Activated CD8-positive, alpha-beta T cell treated with anti-CD3 and anti-CD28 coated beads, Interleukin-2, amount 10 ng/mL, durations not matched to agents 7 days and 5 days (primary cell): ENCODE results near the gene ALDOA. TPM values are rescaled to one million over a fixed set of nuclear protein-coding genes. Genes with fewer than 3 reads are reported as not detected.
"Not testable (repeated sequence)": the region's sequence is repeated elsewhere in the genome, so short reads cannot be mapped to it uniquely, and the experiment has no call there.

ENCODE experiments used
- ATAC-seq: fragments of 150-1000 bp; cut with Tn5 transposase; one replicate; pipeline ENCODE4 v1.10.0; 2021; ENCODE audit warnings: moderate library complexity
- CTCF ChIA-PET: fragments of 350-600 bp; sonication (Branson Sonifier 250); formaldehyde crosslinking; loops from one replicate; lab custom pipeline; 2021; ENCODE audit warnings: antibody characterized with exemption; lab: Charles Lee
- POLR2A ChIA-PET: fragments of 350-600 bp; sonication (Branson Sonifier 250); formaldehyde crosslinking; loops from one replicate; lab custom pipeline; 2021; ENCODE audit warnings: antibody characterized with exemption; lab: Charles Lee
- DNase-seq: peaks from one replicate; pipeline ENCODE4 v3.0.0-alpha.2; 2020
- H3K27ac Mint-ChIP-seq: one replicate; pipeline ENCODE4 v1.8.0; 2021; ENCODE audit warnings: mild to moderate bottlenecking, mixed read lengths
- H3K27me3 Mint-ChIP-seq: one replicate; pipeline ENCODE4 v1.8.0; 2021; ENCODE audit warnings: low read depth, mixed read lengths
- H3K36me3 Mint-ChIP-seq: one replicate; pipeline ENCODE4 v1.8.0; 2021; ENCODE audit warnings: low read depth, mixed read lengths
- H3K4me1 Mint-ChIP-seq: one replicate; pipeline ENCODE4 v1.8.0; 2021; ENCODE audit warnings: low read depth, mixed read lengths
- H3K4me3 Mint-ChIP-seq: one replicate; pipeline ENCODE4 v1.8.0; 2021; ENCODE audit warnings: mild to moderate bottlenecking, mixed read lengths
- H3K9me3 Mint-ChIP-seq: one replicate; pipeline ENCODE4 v1.8.0; 2022; ENCODE audit warnings: mixed read lengths; ENCODE audit not compliant: insufficient read depth
- total RNA-seq, 2 experiments: library from RNA; stranded (reverse); gene quantifications; one replicate each; pipeline ENCODE4 v1.2.3, GENCODE V29; 2021

Gene ALDOA
- total RNA-seq, 2 experiments from 2014 or later, result 1,738 to 1,843 TPM

DNA sequence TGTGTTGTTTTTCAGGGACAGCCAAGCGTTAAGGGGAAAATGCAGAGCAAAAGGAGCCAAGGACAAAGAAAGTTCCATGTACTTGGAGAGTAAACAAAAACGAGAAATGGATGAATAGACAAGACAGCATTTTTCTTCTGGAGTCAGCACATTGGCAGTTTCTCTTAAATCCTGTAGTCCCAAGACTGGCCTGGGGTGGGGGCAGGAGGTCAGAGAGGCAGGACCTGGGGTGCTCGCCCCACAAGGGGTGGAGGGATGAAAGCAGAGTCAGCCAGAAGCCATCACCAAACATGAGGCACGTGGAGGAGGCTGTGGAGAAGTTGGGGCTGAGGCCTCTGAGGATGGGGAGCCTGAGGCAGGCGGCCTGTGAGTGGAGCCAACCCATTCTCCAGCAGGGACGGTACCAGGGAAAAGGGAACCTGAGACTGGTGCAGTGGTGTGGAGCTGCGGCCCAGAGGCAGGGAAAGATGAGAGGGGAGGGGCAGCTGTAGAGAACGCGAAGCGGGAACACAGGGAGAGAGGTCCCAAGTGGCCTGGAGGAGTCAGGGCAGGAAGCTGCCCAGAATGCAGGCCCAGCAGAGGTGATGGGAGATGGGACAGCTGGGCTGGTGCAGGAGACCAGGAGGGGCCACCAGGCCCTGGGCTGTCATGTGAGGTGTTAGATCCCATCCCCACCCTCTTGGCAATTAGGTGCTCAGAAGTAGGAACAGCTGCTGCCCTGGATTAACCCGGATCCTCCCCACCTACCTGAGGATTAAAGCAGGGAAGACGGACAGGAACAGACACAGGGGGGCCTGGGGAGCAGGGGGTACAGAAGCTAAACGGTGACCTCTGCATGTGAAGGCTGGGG is 37.7 kb upstream of the ALDOA start:
- peaks cover 35% of the 10 kb centered on the region for H3K27me3 Mint-ChIP-seq
- DNase-seq, result no peak
- POLR2A ChIA-PET, result interaction anchor here (1.0 kb wide), 1 partner anchor 179 kb away, joined by 3 read pairs; no protein-coding TSS in a partner anchor

GRCh38 chr16:30028438-30029076 is 37.0 kb upstream of the ALDOA start:
- Mint-ChIP-seq H3K4me1 (peaks cover 11% of the 10 kb centered on the region), H3K36me3 (no peaks in the 10 kb centered on the region), H3K27me3 (peaks cover 35% of the 10 kb centered on the region), H3K27ac (no peak overlapping the region), H3K4me3 (no peak overlapping the region), H3K9me3 (no peaks in the 10 kb centered on the region)
- POLR2A ChIA-PET, result interaction anchor here (1.0 kb wide), 1 partner anchor 180 kb away, joined by 3 read pairs; no protein-coding TSS in a partner anchor
- CTCF ChIA-PET, result no interaction called here
- ATAC-seq (peak; percentile 59), DNase-seq (peak; percentile 61)

More for the DNA sequence above, 37.7 kb upstream of the ALDOA start:
- no peak overlapping the region for H3K27ac Mint-ChIP-seq
- H3K4me1 Mint-ChIP-seq, result peaks cover 11% of the 10 kb centered on the region
- CTCF ChIA-PET, result no interaction called here
- H3K36me3 Mint-ChIP-seq, result no peaks in the 10 kb centered on the region
- ATAC-seq, result no peak
- no peaks in the 10 kb centered on the region for H3K9me3 Mint-ChIP-seq
- H3K4me3 Mint-ChIP-seq, result no peak overlapping the region

DNA sequence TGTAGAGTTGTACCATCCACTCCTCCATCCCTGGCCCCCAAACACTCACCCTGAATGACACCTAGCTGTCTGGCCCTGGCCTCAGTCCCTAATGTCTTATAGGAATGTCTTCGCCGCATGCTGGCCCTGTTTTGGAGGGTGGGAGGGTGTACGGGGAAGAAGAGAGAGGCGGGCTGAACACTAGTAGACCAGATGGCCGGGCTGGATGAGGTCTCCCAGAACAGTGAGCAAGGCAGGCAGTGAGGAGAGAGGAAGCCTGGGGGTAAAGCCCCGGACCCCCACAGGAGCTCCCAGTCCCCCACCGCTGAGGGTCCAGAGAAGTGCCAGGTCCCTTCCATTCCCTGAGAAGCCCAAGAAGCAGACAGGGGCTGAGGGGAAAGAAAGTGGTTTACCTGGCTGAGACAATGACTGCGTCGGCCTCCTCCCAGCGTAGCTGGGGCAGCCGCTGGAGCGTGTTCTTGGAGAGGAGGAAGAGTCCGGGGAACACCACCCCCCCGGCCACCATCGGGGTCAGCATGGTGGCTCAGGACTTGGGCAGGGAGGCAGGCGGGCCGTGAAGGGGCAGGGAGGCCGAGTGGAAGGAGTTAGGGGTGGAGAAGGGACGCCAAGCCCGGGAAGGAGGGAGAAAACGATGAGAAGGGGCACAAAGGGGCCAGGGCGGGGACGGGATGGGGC is 35.4 kb upstream of the ALDOA start:
- ATAC-seq (no peak), DNase-seq (no peak)
- Mint-ChIP-seq H3K4me1 (peaks cover 12% of the 10 kb centered on the region), H3K9me3 (no peaks in the 10 kb centered on the region), H3K4me3 (no peak overlapping the region), H3K36me3 (no peaks in the 10 kb centered on the region), H3K27me3 (peaks cover 39% of the 10 kb centered on the region), H3K27ac (no peak overlapping the region)
- POLR2A ChIA-PET, result no interaction called here
- CTCF ChIA-PET, result interaction anchor here (3.4 kb wide), 1 partner anchor 12 kb away, joined by 44 read pairs; no protein-coding TSS in a partner anchor

DNA sequence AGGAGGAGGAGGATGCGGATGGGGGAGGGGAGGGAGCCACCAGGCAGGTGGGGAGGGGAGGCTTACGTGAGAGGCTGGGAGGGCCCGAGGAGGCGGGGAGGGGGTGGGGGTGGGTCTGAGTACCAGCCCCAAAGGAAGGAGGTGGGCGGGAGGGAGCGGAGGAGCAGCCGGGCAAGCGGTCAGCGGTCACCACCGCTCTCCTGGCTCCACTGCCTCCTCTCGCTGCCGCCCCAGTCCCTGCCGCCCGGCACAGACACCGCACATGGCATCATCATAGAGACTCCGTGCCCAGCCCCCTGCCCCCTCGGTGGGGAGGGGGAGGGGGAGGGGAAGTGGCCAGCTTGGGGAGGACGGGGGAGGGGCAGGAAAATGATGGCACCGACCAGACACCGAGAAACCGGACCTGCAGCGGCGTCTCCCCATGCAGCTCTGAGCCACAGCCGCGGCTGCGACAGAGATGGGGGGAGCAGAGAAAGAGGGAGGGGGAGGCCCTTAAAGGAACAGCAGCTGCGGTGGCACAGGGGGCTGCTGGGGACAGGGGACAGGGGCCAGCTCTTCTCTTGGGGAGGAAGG is 34.6 kb upstream of the ALDOA start, which contains the start of gene TLCD3B:
Gene TLCD3B (minus strand): TSS at position 431 of the 573 bp plus-strand sequence. CDS start 744 bp downstream, outside the sequence.
- DNase-seq (no peak), ATAC-seq (no peak)
- ChIA-PET POLR2A (no interaction called here), CTCF (interaction anchor here (1.1 to 3.4 kb wide), 14 partner anchors 8 to 331 kb away, joined by 3 to 48 read pairs (median 6); partner anchors contain the start of genes ALDOA and C16orf92)
- Mint-ChIP-seq H3K27me3 (peaks cover 42% of the 10 kb centered on the region), H3K4me1 (peaks cover 15% of the 10 kb centered on the region), H3K9me3 (no peaks in the 10 kb centered on the region), H3K4me3 (no peak within 1 kb of the TSS), H3K27ac (no peak within 1 kb of the TSS), H3K36me3 (no peaks in the 10 kb centered on the region)

DNA sequence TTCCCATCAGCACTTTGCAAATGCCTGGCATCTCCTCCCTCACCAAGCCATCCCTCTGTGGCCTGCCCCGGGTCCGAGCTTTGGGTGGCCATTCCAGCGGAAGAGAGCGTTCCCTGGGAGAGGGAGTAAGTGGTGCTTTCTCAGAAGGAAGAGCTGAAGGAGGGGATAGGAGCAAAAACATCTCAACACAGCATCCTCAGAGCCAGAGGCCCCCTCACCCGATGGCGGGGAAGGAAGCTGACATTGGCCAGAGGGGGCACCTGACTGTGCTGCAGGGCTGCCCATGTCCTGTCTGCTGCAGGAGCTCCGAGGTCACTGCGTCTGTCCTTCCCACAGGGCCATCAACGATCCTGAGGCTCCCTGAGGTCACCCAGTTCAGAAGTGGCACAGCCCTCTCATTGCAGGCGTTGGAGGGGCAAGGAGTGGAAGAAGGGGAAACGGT is 34.1 kb upstream of the ALDOA start:
- peaks cover 44% of the 10 kb centered on the region for H3K27me3 Mint-ChIP-seq
- peaks cover 15% of the 10 kb centered on the region for H3K4me1 Mint-ChIP-seq
- H3K27ac Mint-ChIP-seq, result no peak overlapping the region
- no peak overlapping the region for H3K4me3 Mint-ChIP-seq
- POLR2A ChIA-PET, result no interaction called here
- ATAC-seq (no peak), DNase-seq (no peak)
- H3K36me3 Mint-ChIP-seq, result no peaks in the 10 kb centered on the region
- H3K9me3 Mint-ChIP-seq, result no peaks in the 10 kb centered on the region
- CTCF ChIA-PET, result interaction anchor here (0.8 to 3.4 kb wide), 26 partner anchors 8 to 340 kb away, joined by 3 to 48 read pairs (median 5); partner anchors contain the start of genes ALDOA, C16orf92, HIRIP3 and KCTD13

- Mint-ChIP-seq H3K4me3 (no peak overlapping the region), H3K27ac (no peak overlapping the region), H3K27me3 (peaks cover 44% of the 10 kb centered on the region), H3K9me3 (no peaks in the 10 kb centered on the region), H3K36me3 (no peaks in the 10 kb centered on the region), H3K4me1 (peaks cover 15% of the 10 kb centered on the region)
- ChIA-PET CTCF (interaction anchor here (0.6 to 3.4 kb wide), 41 partner anchors 9 to 345 kb away, joined by 3 to 48 read pairs (median 4); partner anchors contain the start of genes ALDOA, C16orf92, HIRIP3 and KCTD13), POLR2A (no interaction called here)
- ATAC-seq, result peak; percentile 66
- peak; percentile 81 for DNase-seq
Observed at GRCh38 chr16:30032083-30032819, 33.3 kb upstream of the ALDOA start.

- Mint-ChIP-seq H3K4me1 (peaks cover 15% of the 10 kb centered on the region), H3K27me3 (peaks cover 34% of the 10 kb centered on the region), H3K27ac (no peak overlapping the region), H3K4me3 (no peak overlapping the region), H3K36me3 (no peaks in the 10 kb centered on the region), H3K9me3 (no peaks in the 10 kb centered on the region)
- CTCF ChIA-PET, result interaction anchor here (1.0 to 3.4 kb wide), 16 partner anchors 9 to 346 kb away, joined by 3 to 48 read pairs (median 5); partner anchors contain the start of genes KCTD13 and TAOK2
- POLR2A ChIA-PET, result no interaction called here
- DNase-seq, result no peak
- ATAC-seq, result no peak
Observed at GRCh38 chr16:30033270-30033669, 32.3 kb upstream of the ALDOA start.

- ChIA-PET POLR2A (interaction anchor here (0.7 kb wide), 1 partner anchor 25 kb away, joined by 3 read pairs; the partner anchor contains the start of gene ALDOA), CTCF (interaction anchor here (1.8 to 6.0 kb wide), 2 partner anchors 8 to 15 kb away, joined by 8 to 44 read pairs; partner anchors contain the start of gene TLCD3B)
- ATAC-seq (no peak), DNase-seq (no peak)
- Mint-ChIP-seq H3K27ac (no peak overlapping the region), H3K4me3 (no peak overlapping the region), H3K4me1 (peaks cover 3% of the 10 kb centered on the region), H3K36me3 (no peaks in the 10 kb centered on the region), H3K9me3 (no peaks in the 10 kb centered on the region), H3K27me3 (peaks cover 15% of the 10 kb centered on the region)
Observed at GRCh38 chr16:30040221-30040620, 25.3 kb upstream of the ALDOA start.

DNA sequence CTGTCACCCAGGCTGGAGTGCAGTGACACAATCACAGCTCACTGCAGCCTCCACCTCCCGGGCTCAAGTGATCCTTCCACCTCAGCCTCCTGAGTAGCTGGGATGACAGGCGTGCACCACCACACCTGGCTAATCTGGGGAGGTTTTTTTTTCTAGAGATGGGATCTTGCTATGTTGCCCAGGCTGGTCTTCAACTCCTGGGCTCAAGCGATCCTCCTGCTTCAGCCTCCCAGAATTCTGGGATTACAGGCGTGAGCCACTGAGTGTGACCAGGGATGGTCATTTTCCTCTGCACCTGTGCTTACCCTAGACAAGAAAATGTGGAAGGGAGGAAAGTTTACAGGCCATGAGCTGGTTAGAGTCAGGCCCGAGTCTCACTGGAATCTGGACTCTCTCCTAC is 24.9 kb upstream of the ALDOA start:
- H3K36me3 Mint-ChIP-seq, ATAC-seq, POLR2A ChIA-PET, H3K4me3 Mint-ChIP-seq, H3K27ac Mint-ChIP-seq, DNase-seq, H3K9me3 Mint-ChIP-seq, H3K4me1 Mint-ChIP-seq: not testable (repeated sequence)
- CTCF ChIA-PET, result interaction anchor here (1.0 to 6.0 kb wide), 4 partner anchors 9 to 51 kb away, joined by 3 to 44 read pairs (median 6); partner anchors contain the start of genes TBX6 and TLCD3B
- H3K27me3 Mint-ChIP-seq, result peaks cover 16% of the 10 kb centered on the region

GRCh38 chr16:30041841-30042240 is 23.7 kb upstream of the ALDOA start:
- no peaks in the 10 kb centered on the region for H3K36me3 Mint-ChIP-seq
- H3K4me3 Mint-ChIP-seq, result no peak overlapping the region
- ChIA-PET CTCF (interaction anchor here (0.6 to 6.0 kb wide), 6 partner anchors 10 to 252 kb away, joined by 3 to 44 read pairs (median 7); partner anchors contain the start of genes TBX6 and TLCD3B), POLR2A (no interaction called here)
- no peak for ATAC-seq
- no peaks in the 10 kb centered on the region for H3K9me3 Mint-ChIP-seq
- H3K27ac Mint-ChIP-seq, result no peak overlapping the region
- H3K27me3 Mint-ChIP-seq, result peaks cover 13% of the 10 kb centered on the region
- H3K4me1 Mint-ChIP-seq, result no peaks in the 10 kb centered on the region
- no peak for DNase-seq
